ENCODE data around the gene MTMR3.

- TF ChIP-seq, protein P1, sequence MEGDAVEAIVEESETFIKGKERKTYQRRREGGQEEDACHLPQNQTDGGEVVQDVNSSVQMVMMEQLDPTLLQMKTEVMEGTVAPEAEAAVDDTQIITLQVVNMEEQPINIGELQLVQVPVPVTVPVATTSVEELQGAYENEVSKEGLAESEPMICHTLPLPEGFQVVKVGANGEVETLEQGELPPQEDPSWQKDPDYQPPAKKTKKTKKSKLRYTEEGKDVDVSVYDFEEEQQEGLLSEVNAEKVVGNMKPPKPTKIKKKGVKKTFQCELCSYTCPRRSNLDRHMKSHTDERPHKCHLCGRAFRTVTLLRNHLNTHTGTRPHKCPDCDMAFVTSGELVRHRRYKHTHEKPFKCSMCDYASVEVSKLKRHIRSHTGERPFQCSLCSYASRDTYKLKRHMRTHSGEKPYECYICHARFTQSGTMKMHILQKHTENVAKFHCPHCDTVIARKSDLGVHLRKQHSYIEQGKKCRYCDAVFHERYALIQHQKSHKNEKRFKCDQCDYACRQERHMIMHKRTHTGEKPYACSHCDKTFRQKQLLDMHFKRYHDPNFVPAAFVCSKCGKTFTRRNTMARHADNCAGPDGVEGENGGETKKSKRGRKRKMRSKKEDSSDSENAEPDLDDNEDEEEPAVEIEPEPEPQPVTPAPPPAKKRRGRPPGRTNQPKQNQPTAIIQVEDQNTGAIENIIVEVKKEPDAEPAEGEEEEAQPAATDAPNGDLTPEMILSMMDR (IDR thresholded peaks at IDR 0.05): no peak
- no peak for TF ChIP-seq POLR2A (IDR thresholded peaks at IDR 0.05)
Observed at GRCh38 chr22:30008401-30008800, 125.4 kb downstream of the MTMR3 start.

All from adrenal gland (tissue), 5 donors.